Non-pigmented ciliary epithelial cell (primary cell): ENCODE measurements around the gene TOMM20.

ENCODE experiments used
- DNase-seq: peaks from one replicate; pipeline ENCODE4 v3.0.0-alpha.2; 2010; ENCODE audit warnings: low read depth

The TOMM20 gene

GRCh38 chr1:235134171-235134570 lies 5.5 kb upstream of the TOMM20 start:
- DNase-seq: no peak

GRCh38 chr1:235133086-235133485 lies 4.4 kb upstream of the TOMM20 start:
- no peak for DNase-seq

GRCh38 chr1:235131961-235132360 lies 3.3 kb upstream of the TOMM20 start:
- no peak for DNase-seq

GRCh38 chr1:235130766-235131270 lies 2.2 kb upstream of the TOMM20 start:
- DNase-seq: no peak

GRCh38 chr1:235129774-235130570 lies 1.3 kb upstream of the TOMM20 start:
- DNase-seq: no peak

- DNase-seq: no peak
Measured at GRCh38 chr1:235127732-235128455, 743 bp downstream of the TOMM20 start.

- DNase-seq: no peak
Measured at GRCh38 chr1:235127203-235127602, 1.4 kb downstream of the TOMM20 start.

- no peak for DNase-seq
Measured at GRCh38 chr1:235124665-235125064, 4.0 kb downstream of the TOMM20 start.

GRCh38 chr1:235124111-235124510 lies 4.5 kb downstream of the TOMM20 start:
- no peak for DNase-seq

- DNase-seq: no peak
Measured at GRCh38 chr1:235122348-235122747, 6.3 kb downstream of the TOMM20 start.

- no peak for DNase-seq
Measured at GRCh38 chr1:235113183-235113917, 15.3 kb downstream of the TOMM20 start.

GRCh38 chr1:235112297-235113182 lies 16.1 kb downstream of the TOMM20 start:
- no peak for DNase-seq

GRCh38 chr1:235111107-235111506 lies 17.5 kb downstream of the TOMM20 start:
- no peak for DNase-seq

GRCh38 chr1:235108876-235109275 lies 19.8 kb downstream of the TOMM20 start:
- DNase-seq: no peak

- no peak for DNase-seq
Measured at GRCh38 chr1:235108185-235108593, 20.4 kb downstream of the TOMM20 start.

GRCh38 chr1:235107368-235108184 lies 21.1 kb downstream of the TOMM20 start:
- no peak for DNase-seq

GRCh38 chr1:235106457-235106856 lies 22.2 kb downstream of the TOMM20 start:
- DNase-seq: no peak

GRCh38 chr1:235105051-235106043 lies 23.3 kb downstream of the TOMM20 start:
- no peak for DNase-seq

GRCh38 chr1:235102993-235103411 lies 25.6 kb downstream of the TOMM20 start:
- DNase-seq: no peak

GRCh38 chr1:235102259-235102582 lies 26.4 kb downstream of the TOMM20 start:
- DNase-seq: no peak
